ENCODE measurements around the gene CUX1.
"Not testable (repeated sequence)": the region's sequence is repeated elsewhere in the genome, so short reads cannot be mapped to it uniquely, and the experiment has no call there.

CUX1 gene

GRCh38 chr7:102289057-102289456 is 471.6 kb downstream of the CUX1 start:
- DNase-seq (ENCODE audit: low read depth) = no peak

- no peak for DNase-seq (ENCODE audit: low read depth)
These were observed 473.9 kb downstream of the CUX1 start for GRCh38 chr7:102291056-102291915.

- DNase-seq (ENCODE audit: low read depth) = no peak
These were observed 474.5 kb downstream of the CUX1 start for GRCh38 chr7:102291916-102292267.

GRCh38 chr7:102292813-102293798 is 475.7 kb downstream of the CUX1 start:
- DNase-seq (ENCODE audit: low read depth) = no peak

- DNase-seq (ENCODE audit: low read depth) = no peak
These were observed 477.2 kb downstream of the CUX1 start for GRCh38 chr7:102294589-102294988.

DNA sequence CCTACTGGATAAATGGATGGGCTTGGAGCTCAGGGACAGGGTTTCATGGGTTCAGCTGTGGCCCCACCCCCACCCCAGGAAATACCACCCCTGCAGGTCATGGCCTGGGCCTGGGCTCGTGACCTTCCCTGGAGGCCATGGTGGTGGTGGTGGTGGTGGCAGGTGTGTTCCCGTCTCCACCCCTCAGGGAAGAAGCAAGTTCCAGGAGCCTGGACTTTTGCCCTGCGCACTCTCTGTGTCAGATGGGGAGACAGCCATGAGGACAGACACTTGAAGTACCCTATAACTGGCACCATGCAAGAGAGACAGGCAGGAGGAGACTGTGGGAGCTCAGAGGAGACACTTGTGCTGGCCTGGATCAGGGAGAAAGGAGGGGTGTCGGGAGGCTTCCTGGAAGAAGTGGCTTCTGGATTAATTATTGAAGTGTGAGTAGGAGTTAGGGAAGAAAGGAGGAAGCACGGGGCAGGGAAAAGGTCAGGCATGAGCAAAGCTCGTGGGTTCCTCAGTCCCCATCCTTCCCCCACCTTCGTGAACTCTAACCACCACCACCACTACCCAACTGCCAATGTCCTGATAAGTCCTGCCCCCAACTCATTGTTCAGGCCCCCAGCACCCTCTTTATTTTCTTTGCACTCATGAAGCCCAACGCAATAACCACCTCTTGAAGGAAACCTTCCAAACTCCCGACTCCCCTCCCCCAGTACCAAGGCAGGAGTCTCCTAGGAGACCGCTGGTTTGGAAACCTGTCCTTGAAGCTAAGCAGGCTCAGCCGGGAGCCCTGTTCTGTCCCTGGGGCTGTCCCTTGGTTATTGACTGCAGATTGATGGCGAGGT is 478.1 kb downstream of the CUX1 start:
- no peak for DNase-seq (ENCODE audit: low read depth)

- no peak for DNase-seq (ENCODE audit: low read depth)
These were observed 478.7 kb downstream of the CUX1 start for GRCh38 chr7:102296179-102296438.

DNA sequence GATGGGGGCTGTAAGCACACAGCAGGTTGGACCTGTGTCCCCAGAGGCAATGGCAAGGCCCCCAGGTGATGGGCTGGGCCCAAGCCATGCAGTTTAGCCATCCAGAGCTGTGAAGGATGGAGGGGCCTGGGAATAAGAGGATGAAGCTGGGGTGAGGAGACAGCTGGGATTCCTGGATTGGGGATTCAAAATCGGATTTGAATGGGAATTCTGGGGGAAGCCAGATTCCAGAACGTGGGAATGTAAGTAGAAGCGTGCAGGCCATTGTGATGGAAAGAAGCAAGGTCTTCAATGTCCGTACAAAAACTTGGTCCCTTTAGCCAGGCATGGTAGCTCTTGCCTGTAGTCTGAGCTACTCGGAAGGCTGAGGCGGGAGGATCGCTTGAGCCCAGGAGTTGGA is 479.1 kb downstream of the CUX1 start:
- no peak for DNase-seq (ENCODE audit: low read depth)

- DNase-seq (ENCODE audit: low read depth) = no peak
These were observed 480.2 kb downstream of the CUX1 start for GRCh38 chr7:102297487-102298218.

DNA sequence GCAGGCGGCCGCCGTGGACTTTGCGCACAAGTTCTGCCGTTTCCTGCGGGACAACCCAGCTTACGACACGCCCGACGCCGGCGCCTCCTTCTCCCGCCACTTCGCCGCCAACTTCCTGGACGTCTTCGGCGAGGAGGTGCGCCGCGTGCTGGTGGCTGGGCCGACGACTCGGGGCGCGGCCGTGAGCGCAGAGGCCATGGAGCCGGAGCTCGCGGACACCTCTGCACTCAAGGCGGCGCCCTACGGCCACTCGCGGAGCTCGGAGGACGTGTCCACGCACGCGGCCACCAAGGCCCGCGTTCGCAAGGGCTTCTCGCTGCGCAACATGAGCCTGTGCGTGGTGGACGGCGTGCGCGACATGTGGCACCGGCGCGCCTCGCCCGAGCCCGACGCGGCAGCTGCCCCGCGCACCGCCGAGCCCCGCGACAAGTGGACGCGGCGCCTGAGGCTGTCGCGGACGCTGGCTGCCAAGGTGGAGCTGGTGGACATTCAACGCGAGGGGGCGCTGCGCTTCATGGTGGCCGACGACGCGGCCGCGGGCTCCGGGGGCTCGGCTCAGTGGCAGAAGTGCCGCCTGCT is 483.3 kb downstream of the CUX1 start:
- DNase-seq (ENCODE audit: low read depth) = no peak

DNA sequence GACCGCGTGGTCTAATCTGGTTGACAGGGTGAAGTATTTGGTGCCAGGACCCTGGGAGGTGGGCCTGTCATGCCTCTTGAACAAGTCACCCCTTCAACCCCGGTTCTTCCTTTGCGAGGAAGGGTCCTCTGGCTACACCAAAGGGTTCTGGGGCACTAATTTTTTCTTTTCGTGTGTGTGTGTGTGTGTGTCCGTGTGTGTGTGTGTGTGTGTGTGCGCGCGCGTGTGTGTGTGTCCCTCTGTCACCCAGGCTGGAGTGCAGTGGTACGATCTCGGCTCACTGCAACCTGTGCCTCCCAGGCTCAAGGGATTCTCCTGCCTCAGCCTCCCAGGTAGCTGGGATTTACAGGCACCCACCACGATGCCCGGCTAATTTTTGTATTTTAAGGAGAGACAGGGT is 483.9 kb downstream of the CUX1 start:
- DNase-seq (ENCODE audit: low read depth) = not testable (repeated sequence)

DNA sequence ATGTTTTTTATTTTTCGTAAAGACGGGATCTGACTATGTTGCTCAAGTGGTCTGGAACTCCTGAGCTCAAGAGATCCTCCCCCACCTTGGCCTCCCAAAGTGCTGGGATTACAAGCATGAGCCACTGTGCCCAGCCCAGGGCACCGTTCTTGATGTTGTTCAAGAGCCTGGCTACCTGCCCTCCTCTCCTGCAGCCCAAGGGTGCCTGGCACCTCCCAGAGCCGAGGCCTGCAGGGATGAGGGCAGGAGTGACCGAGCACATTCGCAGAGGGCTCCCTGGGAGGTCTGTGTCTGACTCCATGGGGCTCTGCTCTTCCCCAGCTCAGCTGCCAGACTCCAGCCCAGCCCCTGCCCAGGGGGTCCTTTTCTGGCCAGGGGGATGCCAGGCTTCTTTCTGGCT is 484.6 kb downstream of the CUX1 start:
- DNase-seq (ENCODE audit: low read depth) = no peak

- no peak for DNase-seq (ENCODE audit: low read depth)
These were observed 486.4 kb downstream of the CUX1 start for GRCh38 chr7:102303669-102304422.

GRCh38 chr7:102304668-102305067 is 487.2 kb downstream of the CUX1 start:
- DNase-seq (ENCODE audit: low read depth) = no peak

DNA sequence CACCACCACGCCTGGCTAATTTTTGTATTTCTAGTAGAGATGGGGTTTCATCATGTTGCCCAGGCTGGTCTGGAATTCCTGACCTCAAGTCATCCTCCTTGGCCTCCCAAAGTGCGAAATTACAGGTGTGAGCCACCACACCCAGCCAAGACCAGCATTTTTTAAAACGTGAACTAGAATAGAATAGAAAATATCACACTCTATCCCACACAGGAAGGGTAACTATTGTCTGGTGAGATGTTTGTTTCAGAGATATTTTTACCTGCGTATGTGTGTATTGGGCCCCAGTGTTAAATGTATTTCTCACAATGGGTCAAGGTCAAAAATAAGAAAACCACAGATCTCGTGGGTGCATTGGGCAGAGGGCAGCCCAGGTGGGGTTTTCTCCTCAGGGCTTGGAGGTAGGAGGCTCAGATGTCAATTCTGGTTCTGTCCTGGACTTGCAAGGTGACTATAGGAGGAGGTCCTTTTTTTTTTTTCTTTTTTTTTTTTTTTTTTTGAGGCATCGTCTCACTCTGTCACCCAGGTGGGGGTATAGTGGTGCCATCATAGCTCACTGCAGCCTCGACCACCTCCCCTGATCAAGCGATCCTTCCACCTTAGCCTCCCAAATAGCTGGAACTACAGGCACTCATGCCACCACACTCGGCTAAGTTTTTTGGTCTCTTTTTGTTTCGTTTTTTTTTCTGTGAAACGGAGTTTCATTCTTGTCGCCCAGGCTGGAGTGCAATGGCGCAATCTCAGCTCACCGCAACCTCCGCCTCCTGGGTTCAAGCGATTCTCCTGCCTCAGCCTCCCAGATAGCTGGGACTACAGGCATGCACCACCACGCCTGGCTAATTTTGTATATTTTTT is 488.2 kb downstream of the CUX1 start:
- no peak for DNase-seq (ENCODE audit: low read depth)

- DNase-seq (ENCODE audit: low read depth) = no peak
These were observed 489.7 kb downstream of the CUX1 start for GRCh38 chr7:102306916-102307677.

GRCh38 chr7:102310414-102310815 is 493.0 kb downstream of the CUX1 start:
- no peak for DNase-seq (ENCODE audit: low read depth)

DNA sequence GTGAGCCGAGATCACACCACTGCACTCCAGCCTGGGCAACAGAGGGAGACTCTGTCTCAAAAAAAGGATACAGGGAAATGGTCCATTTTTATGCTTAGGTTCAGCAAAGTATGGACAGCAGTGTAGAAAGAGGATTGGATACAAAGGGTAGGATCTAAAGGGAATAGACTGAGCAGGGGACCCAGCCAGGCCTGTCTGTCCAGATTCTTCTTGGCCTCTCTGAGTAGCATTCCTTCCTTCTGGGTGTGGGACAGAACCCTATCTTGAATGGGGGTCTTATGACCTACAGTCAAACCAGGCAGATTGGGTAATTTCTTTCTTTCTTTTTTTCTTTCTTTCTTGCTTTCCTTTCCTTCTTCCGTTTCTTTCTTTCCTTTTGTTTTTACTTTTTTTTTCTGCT is 494.9 kb downstream of the CUX1 start:
- DNase-seq (ENCODE audit: low read depth) = no peak

Data from stimulated activated CD8-positive, alpha-beta memory T cell treated with anti-CD3 and anti-CD28 coated beads, Interleukin-12 subunit alpha, Interleukin-12 subunit beta, amount 100 ng/mL, for 1 hour (primary cell).